K562 (cell line): ENCODE data around the gene ZPR1. TPM values are rescaled to one million over a fixed set of nuclear protein-coding genes. Genes with fewer than 3 reads are reported as not detected.
A peak's percentile ranks its signal among the peaks of the same experiment; 100 is the strongest.

Experiments
- KDM1A ChIP-seq, 2 experiments: fragments of 450-650 bp; IDR thresholded peaks; 2 replicates each; pipeline ENCODE4 v1.6.1; 2016; ENCODE audit warnings: mild to moderate bottlenecking in 2 of 2
- KLF1 ChIP-seq: fragments of 450-650 bp; IDR thresholded peaks from 2 replicates; pipeline ENCODE4 v1.6.1; 2016; ENCODE audit warnings: missing genetic modification characterization, missing compliant biosample characterization
- MYC ChIP-seq, 2 experiments: fragments of 250-450 bp in 1 of 2; sonication (Bioruptor Pico) in 1 of 2; IDR thresholded peaks; 2 replicates each; pipeline versions ENCODE4 v1.5.1 to v1.6.1; 2012 to 2021; ENCODE audit warnings: low read depth in 2 of 2, borderline replicate concordance in 1 of 2, improper control_type of control experiment in 1 of 2, low read length in 1 of 2, mild to moderate bottlenecking in 1 of 2, moderate library complexity in 1 of 2
- NFRKB ChIP-seq: fragments of 450-650 bp; IDR thresholded peaks from 2 replicates; pipeline ENCODE4 v1.6.1; 2016; ENCODE audit warnings: low read depth
- TEAD4 ChIP-seq, 2 experiments: sonication (generic) in 1 of 2; formaldehyde crosslinking in 1 of 2; IDR thresholded peaks; 2 replicates each; pipeline versions ENCODE4 v1.6.1 to v1.8.0; 2012 to 2022; ENCODE audit warnings: borderline replicate concordance in 1 of 2, inconsistent platforms in 1 of 2, low read length in 1 of 2, mild to moderate bottlenecking in 1 of 2, missing genetic modification reagents in 1 of 2
- ZNF212 ChIP-seq: fragments of 450-650 bp; formaldehyde crosslinking; IDR thresholded peaks from 2 replicates; pipeline ENCODE4 v1.4.0; 2020; ENCODE audit warnings: mild to moderate bottlenecking
- ZNF644 ChIP-seq: fragments of 200-800 bp; sonication (Bioruptor generic); IDR thresholded peaks from 2 replicates; pipeline ENCODE4 v1.6.1; 2016; ENCODE audit warnings: low read depth, missing genetic modification characterization, missing compliant biosample characterization
- polyA plus RNA-seq, 8 experiments: library from polyadenylated mRNA; depleted of rRNA in 4 of 8; stranded (reverse) in 5 of 8; unstranded in 3 of 8; fragments of >200 nt; fragmentation: Nextera tagmentation in 2 of 8; fragmentation: Illumina TruSeq in 1 of 8; extraction: Ambion mirVana in 2 of 8; extraction: Trizol in 1 of 8; gene quantifications; 2 replicates each; pipeline versions ENCODE4 v1.2.1 to v1.2.3, GENCODE V29; 2011 to 2014; ENCODE audit warnings: inconsistent platforms in 1 of 8, missing spikeins in 1 of 8
- total RNA-seq, 7 experiments: library from RNA; depleted of rRNA in 6 of 7; stranded (reverse); fragments of >200 nt in 6 of 7; fragmentation: Illumina TruSeq in 2 of 7; extraction: Trizol in 2 of 7; gene quantifications; 2 replicates each; pipeline versions ENCODE4 v1.2.1 to v1.2.3, GENCODE V29; 2011 to 2021; ENCODE audit warnings: low replicate concordance in 1 of 7
- TF ChIP-seq, protein P1 (sequence below): fragments of 450-650 bp; IDR thresholded peaks from 2 replicates; pipeline ENCODE4 v1.6.1; 2016; ENCODE audit warnings: mild to moderate bottlenecking, moderate library complexity
- TF ChIP-seq, protein P2 (sequence below), 2 experiments: fragments of 450-650 bp; conservative IDR thresholded peaks; 2 replicates each; pipeline ENCODE4 v1.6.1; 2017; ENCODE audit warnings: mild to moderate bottlenecking in 2 of 2, moderate library complexity in 2 of 2
- TF ChIP-seq, protein P3 (sequence below): sonication (generic); formaldehyde crosslinking; IDR thresholded peaks from 2 replicates; pipeline ENCODE4 v1.8.1; 2023; ENCODE audit warnings: mild to moderate bottlenecking, missing genetic modification reagents

The ZPR1 gene
- total and polyA plus RNA-seq, 9 of the 15 experiments (the other 6 are each of a cell fraction or from before 2014, with no cell fraction given), result 13.0 to 120 (median 83.8) TPM

DNA sequence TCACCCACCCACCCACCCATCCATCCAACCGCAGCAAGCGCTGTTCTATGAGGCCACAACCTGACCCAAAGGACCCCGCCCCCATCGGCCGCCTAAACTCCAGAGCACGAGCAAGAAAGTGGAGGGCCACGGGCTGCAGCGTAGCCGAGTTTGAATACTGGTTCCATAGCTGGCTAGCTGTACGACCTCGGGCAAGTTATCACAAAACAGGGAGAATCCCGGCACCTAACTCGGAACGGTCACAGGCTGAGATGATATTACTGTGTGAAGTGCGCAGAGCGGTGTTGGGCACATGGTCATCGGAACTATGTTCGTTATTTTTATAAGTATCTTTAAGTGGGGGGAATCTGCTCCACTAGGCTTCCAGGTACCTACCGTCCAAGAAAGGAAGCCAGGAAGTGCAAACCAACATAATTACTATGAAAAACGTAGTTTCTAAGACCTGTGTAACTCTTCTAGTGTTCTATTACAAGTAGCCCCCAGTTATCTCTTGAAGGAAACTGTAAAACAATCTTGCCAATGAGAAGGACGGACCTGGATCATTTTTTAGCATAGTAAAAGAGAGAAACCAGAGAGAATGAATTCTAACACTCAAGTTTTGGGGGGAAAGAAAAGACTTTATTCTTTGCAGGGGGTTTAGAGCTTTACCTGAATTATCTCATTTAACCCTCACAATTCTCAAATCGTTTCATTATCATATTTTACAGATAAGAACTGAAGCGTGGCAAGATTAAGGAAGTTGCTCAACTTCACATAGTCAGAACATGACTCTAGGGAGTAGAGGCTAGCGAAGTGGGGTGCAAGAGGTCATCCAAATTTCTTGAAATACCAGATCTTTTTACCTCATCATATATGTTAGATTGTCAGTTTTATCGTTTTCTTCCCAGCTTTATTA, 14.4 kb downstream of the ZPR1 start (continued):
- TF ChIP-seq, protein P1, sequence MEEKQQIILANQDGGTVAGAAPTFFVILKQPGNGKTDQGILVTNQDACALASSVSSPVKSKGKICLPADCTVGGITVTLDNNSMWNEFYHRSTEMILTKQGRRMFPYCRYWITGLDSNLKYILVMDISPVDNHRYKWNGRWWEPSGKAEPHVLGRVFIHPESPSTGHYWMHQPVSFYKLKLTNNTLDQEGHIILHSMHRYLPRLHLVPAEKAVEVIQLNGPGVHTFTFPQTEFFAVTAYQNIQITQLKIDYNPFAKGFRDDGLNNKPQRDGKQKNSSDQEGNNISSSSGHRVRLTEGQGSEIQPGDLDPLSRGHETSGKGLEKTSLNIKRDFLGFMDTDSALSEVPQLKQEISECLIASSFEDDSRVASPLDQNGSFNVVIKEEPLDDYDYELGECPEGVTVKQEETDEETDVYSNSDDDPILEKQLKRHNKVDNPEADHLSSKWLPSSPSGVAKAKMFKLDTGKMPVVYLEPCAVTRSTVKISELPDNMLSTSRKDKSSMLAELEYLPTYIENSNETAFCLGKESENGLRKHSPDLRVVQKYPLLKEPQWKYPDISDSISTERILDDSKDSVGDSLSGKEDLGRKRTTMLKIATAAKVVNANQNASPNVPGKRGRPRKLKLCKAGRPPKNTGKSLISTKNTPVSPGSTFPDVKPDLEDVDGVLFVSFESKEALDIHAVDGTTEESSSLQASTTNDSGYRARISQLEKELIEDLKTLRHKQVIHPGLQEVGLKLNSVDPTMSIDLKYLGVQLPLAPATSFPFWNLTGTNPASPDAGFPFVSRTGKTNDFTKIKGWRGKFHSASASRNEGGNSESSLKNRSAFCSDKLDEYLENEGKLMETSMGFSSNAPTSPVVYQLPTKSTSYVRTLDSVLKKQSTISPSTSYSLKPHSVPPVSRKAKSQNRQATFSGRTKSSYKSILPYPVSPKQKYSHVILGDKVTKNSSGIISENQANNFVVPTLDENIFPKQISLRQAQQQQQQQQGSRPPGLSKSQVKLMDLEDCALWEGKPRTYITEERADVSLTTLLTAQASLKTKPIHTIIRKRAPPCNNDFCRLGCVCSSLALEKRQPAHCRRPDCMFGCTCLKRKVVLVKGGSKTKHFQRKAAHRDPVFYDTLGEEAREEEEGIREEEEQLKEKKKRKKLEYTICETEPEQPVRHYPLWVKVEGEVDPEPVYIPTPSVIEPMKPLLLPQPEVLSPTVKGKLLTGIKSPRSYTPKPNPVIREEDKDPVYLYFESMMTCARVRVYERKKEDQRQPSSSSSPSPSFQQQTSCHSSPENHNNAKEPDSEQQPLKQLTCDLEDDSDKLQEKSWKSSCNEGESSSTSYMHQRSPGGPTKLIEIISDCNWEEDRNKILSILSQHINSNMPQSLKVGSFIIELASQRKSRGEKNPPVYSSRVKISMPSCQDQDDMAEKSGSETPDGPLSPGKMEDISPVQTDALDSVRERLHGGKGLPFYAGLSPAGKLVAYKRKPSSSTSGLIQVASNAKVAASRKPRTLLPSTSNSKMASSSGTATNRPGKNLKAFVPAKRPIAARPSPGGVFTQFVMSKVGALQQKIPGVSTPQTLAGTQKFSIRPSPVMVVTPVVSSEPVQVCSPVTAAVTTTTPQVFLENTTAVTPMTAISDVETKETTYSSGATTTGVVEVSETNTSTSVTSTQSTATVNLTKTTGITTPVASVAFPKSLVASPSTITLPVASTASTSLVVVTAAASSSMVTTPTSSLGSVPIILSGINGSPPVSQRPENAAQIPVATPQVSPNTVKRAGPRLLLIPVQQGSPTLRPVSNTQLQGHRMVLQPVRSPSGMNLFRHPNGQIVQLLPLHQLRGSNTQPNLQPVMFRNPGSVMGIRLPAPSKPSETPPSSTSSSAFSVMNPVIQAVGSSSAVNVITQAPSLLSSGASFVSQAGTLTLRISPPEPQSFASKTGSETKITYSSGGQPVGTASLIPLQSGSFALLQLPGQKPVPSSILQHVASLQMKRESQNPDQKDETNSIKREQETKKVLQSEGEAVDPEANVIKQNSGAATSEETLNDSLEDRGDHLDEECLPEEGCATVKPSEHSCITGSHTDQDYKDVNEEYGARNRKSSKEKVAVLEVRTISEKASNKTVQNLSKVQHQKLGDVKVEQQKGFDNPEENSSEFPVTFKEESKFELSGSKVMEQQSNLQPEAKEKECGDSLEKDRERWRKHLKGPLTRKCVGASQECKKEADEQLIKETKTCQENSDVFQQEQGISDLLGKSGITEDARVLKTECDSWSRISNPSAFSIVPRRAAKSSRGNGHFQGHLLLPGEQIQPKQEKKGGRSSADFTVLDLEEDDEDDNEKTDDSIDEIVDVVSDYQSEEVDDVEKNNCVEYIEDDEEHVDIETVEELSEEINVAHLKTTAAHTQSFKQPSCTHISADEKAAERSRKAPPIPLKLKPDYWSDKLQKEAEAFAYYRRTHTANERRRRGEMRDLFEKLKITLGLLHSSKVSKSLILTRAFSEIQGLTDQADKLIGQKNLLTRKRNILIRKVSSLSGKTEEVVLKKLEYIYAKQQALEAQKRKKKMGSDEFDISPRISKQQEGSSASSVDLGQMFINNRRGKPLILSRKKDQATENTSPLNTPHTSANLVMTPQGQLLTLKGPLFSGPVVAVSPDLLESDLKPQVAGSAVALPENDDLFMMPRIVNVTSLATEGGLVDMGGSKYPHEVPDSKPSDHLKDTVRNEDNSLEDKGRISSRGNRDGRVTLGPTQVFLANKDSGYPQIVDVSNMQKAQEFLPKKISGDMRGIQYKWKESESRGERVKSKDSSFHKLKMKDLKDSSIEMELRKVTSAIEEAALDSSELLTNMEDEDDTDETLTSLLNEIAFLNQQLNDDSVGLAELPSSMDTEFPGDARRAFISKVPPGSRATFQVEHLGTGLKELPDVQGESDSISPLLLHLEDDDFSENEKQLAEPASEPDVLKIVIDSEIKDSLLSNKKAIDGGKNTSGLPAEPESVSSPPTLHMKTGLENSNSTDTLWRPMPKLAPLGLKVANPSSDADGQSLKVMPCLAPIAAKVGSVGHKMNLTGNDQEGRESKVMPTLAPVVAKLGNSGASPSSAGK, result peak; percentile 85
- no peak for TF ChIP-seq KDM1A (IDR thresholded peaks at IDR 0.05)
- TF ChIP-seq, protein P2, sequence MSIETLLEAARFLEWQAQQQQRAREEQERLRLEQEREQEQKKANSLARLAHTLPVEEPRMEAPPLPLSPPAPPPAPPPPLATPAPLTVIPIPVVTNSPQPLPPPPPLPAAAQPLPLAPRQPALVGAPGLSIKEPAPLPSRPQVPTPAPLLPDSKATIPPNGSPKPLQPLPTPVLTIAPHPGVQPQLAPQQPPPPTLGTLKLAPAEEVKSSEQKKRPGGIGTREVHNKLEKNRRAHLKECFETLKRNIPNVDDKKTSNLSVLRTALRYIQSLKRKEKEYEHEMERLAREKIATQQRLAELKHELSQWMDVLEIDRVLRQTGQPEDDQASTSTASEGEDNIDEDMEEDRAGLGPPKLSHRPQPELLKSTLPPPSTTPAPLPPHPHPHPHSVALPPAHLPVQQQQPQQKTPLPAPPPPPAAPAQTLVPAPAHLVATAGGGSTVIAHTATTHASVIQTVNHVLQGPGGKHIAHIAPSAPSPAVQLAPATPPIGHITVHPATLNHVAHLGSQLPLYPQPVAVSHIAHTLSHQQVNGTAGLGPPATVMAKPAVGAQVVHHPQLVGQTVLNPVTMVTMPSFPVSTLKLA (conservative IDR thresholded peaks at IDR 0.05), result peak in 1 of 2 experiments; percentile 41; a peak in 1 of 4 replicates
- TF ChIP-seq KLF1 (tag), result no peak
- peak; percentile 27; the same call in 1 of the 2 replicates for TF ChIP-seq ZNF644 (tag)
- TF ChIP-seq, protein P3, sequence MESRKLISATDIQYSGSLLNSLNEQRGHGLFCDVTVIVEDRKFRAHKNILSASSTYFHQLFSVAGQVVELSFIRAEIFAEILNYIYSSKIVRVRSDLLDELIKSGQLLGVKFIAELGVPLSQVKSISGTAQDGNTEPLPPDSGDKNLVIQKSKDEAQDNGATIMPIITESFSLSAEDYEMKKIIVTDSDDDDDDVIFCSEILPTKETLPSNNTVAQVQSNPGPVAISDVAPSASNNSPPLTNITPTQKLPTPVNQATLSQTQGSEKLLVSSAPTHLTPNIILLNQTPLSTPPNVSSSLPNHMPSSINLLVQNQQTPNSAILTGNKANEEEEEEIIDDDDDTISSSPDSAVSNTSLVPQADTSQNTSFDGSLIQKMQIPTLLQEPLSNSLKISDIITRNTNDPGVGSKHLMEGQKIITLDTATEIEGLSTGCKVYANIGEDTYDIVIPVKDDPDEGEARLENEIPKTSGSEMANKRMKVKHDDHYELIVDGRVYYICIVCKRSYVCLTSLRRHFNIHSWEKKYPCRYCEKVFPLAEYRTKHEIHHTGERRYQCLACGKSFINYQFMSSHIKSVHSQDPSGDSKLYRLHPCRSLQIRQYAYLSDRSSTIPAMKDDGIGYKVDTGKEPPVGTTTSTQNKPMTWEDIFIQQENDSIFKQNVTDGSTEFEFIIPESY (CRISPR knock-in tag), result peak; percentile 29; the same call in 1 of the 2 replicates
- TF ChIP-seq TEAD4 (IDR thresholded peaks at IDR 0.05; ENCODE audit: low read length), result 0 out of 2 replicates have a peak, but pooled peaks have one; percentile 30
- TF ChIP-seq TEAD4 (CRISPR knock-in tag; IDR thresholded peaks at IDR 0.05; ENCODE audit: borderline replicate concordance), result no peak
- peak; percentile 29; the same call in 1 of the 2 replicates for TF ChIP-seq MYC (IDR thresholded peaks at IDR 0.05; ENCODE audit: low read depth, low read length)
- TF ChIP-seq MYC (CRISPR knock-in tag; IDR thresholded peaks at IDR 0.05; ENCODE audit: borderline replicate concordance, low read depth), result no peak
- no peak for TF ChIP-seq ZNF212
- peak; percentile 18; the same call in 1 of the 2 replicates for TF ChIP-seq NFRKB
